ENCODE results near the gene DVL2.
"Not testable (repeated sequence)": the region's sequence is repeated elsewhere in the genome, so short reads cannot be mapped to it uniquely, and the experiment has no call there.

DVL2 gene

DNA sequence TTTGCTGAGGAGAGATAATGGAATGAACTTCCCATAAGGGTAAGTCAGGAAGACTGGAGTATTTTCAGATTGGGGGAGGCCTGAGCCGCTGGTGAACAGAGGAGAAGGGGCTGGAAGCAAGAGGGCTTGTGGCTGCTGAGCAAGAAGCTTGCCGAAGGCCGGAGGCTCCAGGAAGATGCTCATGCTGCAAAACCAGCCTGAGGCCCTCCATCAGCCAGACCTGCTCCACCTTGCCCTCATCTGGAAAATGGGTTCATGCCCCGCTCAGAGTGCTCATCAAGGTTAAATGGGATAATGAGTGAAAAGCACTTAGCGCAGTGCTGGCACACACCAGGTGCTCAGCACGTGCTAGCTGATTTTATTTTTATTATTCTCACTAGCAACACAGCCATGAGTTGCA lies 49.7 kb downstream of the DVL2 start:
- no peak overlapping the region for H3K27ac Mint-ChIP-seq
- no peaks in the 10 kb centered on the region for H3K9me3 Mint-ChIP-seq
- no peak overlapping the region for H3K4me3 Mint-ChIP-seq

DNA sequence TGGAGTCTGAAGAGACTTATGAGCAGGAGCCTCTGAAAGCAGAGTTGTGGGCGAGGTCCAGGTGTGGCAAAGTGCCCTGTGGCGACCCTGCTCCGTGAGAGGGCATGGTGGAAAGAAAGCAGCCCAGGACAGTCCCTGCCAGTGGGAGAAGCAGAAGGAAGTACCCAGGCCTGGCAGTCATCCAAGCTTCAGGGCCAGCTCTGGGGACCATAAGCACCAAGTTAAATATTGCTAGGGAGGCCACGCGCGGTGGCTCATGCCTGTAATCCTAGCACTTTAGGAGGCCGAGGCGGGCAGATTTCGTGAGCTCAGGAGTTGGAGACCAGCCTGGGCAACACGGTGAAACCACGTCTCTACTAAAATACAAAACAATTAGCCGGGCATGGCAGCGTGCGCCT lies 50.2 kb downstream of the DVL2 start:
- Mint-ChIP-seq H3K36me3 (ENCODE audit: low read depth) (peaks cover 12% of the 10 kb centered on the region), H3K4me3 (no peak overlapping the region)

More for the DNA sequence above, 49.7 kb downstream of the DVL2 start:
- Mint-ChIP-seq H3K4me1 (no peaks in the 10 kb centered on the region), H3K36me3 (ENCODE audit: low read depth) (peaks cover 16% of the 10 kb centered on the region), H3K27me3 (ENCODE audit: low read depth) (no peaks in the 10 kb centered on the region)
- TF ChIP-seq, protein P1, sequence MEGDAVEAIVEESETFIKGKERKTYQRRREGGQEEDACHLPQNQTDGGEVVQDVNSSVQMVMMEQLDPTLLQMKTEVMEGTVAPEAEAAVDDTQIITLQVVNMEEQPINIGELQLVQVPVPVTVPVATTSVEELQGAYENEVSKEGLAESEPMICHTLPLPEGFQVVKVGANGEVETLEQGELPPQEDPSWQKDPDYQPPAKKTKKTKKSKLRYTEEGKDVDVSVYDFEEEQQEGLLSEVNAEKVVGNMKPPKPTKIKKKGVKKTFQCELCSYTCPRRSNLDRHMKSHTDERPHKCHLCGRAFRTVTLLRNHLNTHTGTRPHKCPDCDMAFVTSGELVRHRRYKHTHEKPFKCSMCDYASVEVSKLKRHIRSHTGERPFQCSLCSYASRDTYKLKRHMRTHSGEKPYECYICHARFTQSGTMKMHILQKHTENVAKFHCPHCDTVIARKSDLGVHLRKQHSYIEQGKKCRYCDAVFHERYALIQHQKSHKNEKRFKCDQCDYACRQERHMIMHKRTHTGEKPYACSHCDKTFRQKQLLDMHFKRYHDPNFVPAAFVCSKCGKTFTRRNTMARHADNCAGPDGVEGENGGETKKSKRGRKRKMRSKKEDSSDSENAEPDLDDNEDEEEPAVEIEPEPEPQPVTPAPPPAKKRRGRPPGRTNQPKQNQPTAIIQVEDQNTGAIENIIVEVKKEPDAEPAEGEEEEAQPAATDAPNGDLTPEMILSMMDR (IDR thresholded peaks at IDR 0.05; ENCODE audit: unreplicated experiment in 3 of 3): no peak

DNA sequence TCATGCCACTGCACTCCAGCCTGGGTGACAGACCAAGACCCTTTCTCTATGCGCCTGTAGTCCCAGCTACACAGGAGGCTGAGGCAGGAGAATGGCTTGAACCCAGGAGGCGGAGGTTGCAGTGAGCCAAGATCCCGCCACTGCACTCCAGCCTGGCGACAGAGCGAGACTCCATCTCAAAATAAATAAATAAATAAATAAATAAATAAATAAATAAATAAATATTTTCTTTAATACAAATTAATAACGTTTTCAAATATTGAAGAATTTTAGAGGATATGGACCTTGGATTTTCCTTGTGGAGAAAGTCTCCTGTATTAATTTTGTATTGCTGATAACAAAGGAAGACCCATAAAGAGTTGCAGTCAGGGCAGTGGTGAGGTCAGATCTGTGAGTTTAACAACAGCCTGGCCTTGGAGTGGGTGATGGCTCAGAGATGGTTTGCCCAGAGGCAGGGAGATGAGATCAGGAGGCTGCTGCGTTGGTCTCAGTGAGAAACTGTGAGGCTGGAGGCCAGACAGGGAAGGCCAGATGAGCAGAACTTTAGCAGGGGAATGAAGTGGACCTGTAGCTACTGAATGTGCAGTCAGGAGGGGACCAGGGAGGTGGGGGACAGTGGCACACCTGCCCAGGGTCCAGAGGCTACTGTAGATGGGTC lies 50.8 kb downstream of the DVL2 start:
- H3K27me3 Mint-ChIP-seq (ENCODE audit: low read depth): no peaks in the 10 kb centered on the region
- no peaks in the 10 kb centered on the region for H3K4me1 Mint-ChIP-seq
- no peaks in the 10 kb centered on the region for H3K9me3 Mint-ChIP-seq
- H3K36me3 Mint-ChIP-seq (ENCODE audit: low read depth): peaks cover 9% of the 10 kb centered on the region
- no peak overlapping the region for H3K4me3 Mint-ChIP-seq
- H3K27ac Mint-ChIP-seq: peak overlapping the region in 1 of 3 experiments; percentile 41
- TF ChIP-seq, protein P1 (IDR thresholded peaks at IDR 0.05; ENCODE audit: unreplicated experiment in 3 of 3): no peak

More for the DNA sequence above, 50.2 kb downstream of the DVL2 start:
- no peaks in the 10 kb centered on the region for H3K27me3 Mint-ChIP-seq (ENCODE audit: low read depth)
- TF ChIP-seq, protein P1 (IDR thresholded peaks at IDR 0.05; ENCODE audit: unreplicated experiment in 3 of 3): no peak
- H3K27ac Mint-ChIP-seq: no peak overlapping the region
- no peaks in the 10 kb centered on the region for H3K9me3 Mint-ChIP-seq
- H3K4me1 Mint-ChIP-seq: no peaks in the 10 kb centered on the region

DNA sequence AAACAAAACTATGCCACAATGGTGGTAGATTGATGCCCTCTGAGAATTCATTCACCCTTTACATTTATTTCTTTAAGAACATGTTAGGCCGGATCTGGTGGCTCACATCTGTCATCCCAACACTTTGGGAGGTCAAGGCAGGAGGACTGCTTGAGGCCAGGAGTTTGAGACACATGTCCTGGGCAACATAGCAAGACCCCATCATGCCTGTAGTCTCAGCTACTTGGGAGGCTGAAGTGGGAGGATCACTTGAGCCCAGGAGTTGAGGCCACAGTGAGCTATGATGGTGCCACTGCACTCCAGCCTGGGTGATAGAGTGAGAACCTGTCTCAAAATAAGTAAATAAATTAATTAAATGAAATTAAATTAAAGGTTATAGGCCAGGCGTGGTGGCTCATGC lies 52.2 kb downstream of the DVL2 start:
- not testable (repeated sequence) for H3K36me3 Mint-ChIP-seq (ENCODE audit: low read depth); H3K9me3 Mint-ChIP-seq

DNA sequence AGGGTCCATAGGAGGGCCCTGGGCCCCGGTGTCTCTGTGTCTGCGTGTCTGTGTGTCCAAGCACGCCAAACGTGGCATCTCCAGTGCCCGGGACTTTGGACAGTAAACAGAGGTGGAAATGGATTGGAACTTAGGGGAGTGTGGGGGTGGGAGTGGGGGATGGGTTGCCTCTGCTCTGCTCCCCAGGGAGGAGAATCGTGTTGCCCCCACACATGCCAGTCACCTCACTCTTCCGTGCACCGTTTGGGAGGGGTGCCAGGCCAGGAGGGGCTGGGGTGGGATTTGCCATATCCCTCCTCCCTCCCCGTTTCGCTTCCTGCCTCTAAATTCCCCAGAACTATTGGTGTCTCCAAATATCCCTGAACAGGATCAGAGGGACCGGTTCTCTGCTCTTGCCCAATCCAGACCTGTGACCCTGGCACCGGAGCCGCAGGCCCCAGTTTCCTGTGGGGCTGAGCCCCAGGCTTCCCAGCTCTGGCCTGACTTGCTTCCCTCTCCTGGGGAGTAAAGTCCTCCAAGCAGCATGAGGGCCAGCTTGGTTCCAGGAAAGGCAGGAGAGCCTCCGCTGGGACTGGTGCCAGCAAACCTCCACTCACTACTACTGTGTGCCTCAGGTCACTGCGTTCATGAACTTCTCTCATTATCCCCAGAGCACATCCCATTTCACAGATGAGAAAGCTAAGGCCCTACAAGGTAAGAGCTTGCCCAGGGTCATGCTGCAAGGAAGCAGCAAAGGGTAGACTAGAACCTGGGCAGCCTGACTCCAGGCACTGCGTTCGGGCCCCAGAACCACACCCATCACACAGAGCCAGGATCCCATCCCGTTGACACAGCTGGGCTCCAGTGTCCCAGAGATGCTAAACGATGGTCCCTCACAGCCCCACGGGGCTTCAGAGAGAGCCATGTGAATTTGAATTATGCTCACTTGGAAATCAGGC lies 54.7 kb downstream of the DVL2 start, which contains the start of gene ASGR1:
Gene ASGR1 (minus strand): TSS at position 54 of the 938 bp plus-strand sequence. CDS start 807 bp downstream, outside the sequence.
- no peaks in the 10 kb centered on the region for H3K27me3 Mint-ChIP-seq (ENCODE audit: low read depth)
- H3K36me3 Mint-ChIP-seq (ENCODE audit: low read depth): no peaks in the 10 kb centered on the region
- H3K4me3 Mint-ChIP-seq: peak within 1 kb of the TSS; percentile 16 to 59 (median 45)
- H3K27ac Mint-ChIP-seq: peak within 1 kb of the TSS in 1 of 3 experiments; percentile 36
- H3K9me3 Mint-ChIP-seq: no peaks in the 10 kb centered on the region
- TF ChIP-seq, protein P1 (IDR thresholded peaks at IDR 0.05; ENCODE audit: unreplicated experiment in 3 of 3): no peak
- H3K4me1 Mint-ChIP-seq: no peaks in the 10 kb centered on the region

More for the DNA sequence above, 52.2 kb downstream of the DVL2 start:
- H3K27ac Mint-ChIP-seq; H3K4me3 Mint-ChIP-seq; H3K4me1 Mint-ChIP-seq; H3K27me3 Mint-ChIP-seq (ENCODE audit: low read depth): not testable (repeated sequence)

DNA sequence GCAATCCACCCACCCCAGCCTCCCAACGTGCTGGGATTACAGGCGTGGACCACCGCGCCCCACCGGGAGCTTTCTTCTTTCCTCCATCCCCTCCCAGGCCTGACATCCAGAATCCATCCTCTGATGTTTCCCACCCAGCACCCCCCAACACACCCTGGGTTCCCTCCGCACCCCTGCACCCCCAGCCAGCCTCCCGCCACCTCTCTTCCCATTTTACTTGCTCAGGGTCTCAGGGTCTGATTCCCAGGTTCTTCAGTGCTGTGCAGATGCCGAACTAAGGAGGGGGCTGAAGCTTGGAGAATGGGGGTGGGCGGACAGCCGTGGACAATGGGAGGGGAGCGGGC lies 55.4 kb downstream of the DVL2 start:
- peak overlapping the region in 2 of 3 experiments; percentile 45 to 59 for H3K4me3 Mint-ChIP-seq
- TF ChIP-seq, protein P1 (IDR thresholded peaks at IDR 0.05; ENCODE audit: unreplicated experiment in 3 of 3): no peak

More for the DNA sequence above, 55.4 kb downstream of the DVL2 start:
- H3K27ac Mint-ChIP-seq: no peak overlapping the region
- H3K9me3 Mint-ChIP-seq: no peaks in the 10 kb centered on the region
- H3K36me3 Mint-ChIP-seq (ENCODE audit: low read depth): no peaks in the 10 kb centered on the region
- H3K4me1 Mint-ChIP-seq: no peaks in the 10 kb centered on the region
- no peaks in the 10 kb centered on the region for H3K27me3 Mint-ChIP-seq (ENCODE audit: low read depth)
